ENCODE results near the gene MAP1B.
A peak's percentile ranks its signal among the peaks of the same experiment; 100 is the strongest.

MAP1B gene

GRCh38 chr5:72134226-72134899, 27.1 kb downstream of the MAP1B start:
- DNase-seq, result peak in 1 of 2 experiments; percentile 2

- no peak for DNase-seq
Measured at GRCh38 chr5:72137826-72138409, 30.6 kb downstream of the MAP1B start.

- DNase-seq, result no peak
Measured at GRCh38 chr5:72138943-72139521, 31.8 kb downstream of the MAP1B start.

- DNase-seq, result no peak
Measured at GRCh38 chr5:72140711-72141110, 33.4 kb downstream of the MAP1B start.

- no peak for DNase-seq
Measured at GRCh38 chr5:72141440-72142355, 34.4 kb downstream of the MAP1B start.

- no peak for DNase-seq
Measured at GRCh38 chr5:72144762-72145161, 37.5 kb downstream of the MAP1B start.

GRCh38 chr5:72145348-72145747, 38.1 kb downstream of the MAP1B start:
- DNase-seq, result no peak

- no peak for DNase-seq
Measured at GRCh38 chr5:72146056-72146455, 38.8 kb downstream of the MAP1B start.

- no peak for DNase-seq
Measured at GRCh38 chr5:72147569-72147968, 40.3 kb downstream of the MAP1B start.

GRCh38 chr5:72149742-72150141, 42.5 kb downstream of the MAP1B start:
- no peak for DNase-seq

- no peak for DNase-seq
Measured at GRCh38 chr5:72151169-72151568, 43.9 kb downstream of the MAP1B start.

GRCh38 chr5:72151646-72152045, 44.4 kb downstream of the MAP1B start:
- DNase-seq, result no peak

- DNase-seq, result no peak
Measured at GRCh38 chr5:72152545-72152944, 45.3 kb downstream of the MAP1B start.

- DNase-seq, result no peak
Measured at GRCh38 chr5:72153551-72153950, 46.3 kb downstream of the MAP1B start.

GRCh38 chr5:72154076-72154756, 46.9 kb downstream of the MAP1B start:
- DNase-seq, result peak in 1 of 2 experiments; percentile 16

- no peak for DNase-seq
Measured at GRCh38 chr5:72156946-72157624, 49.8 kb downstream of the MAP1B start.

GRCh38 chr5:72157625-72157962, 50.3 kb downstream of the MAP1B start:
- no peak for DNase-seq

- DNase-seq, result peak in 1 of 2 experiments; percentile 13
Measured at GRCh38 chr5:72159501-72159911, 52.2 kb downstream of the MAP1B start.

- peak in 1 of 2 experiments; percentile 22 for DNase-seq
Measured at GRCh38 chr5:72160329-72160728, 53.1 kb downstream of the MAP1B start.

- DNase-seq, result no peak
Measured at GRCh38 chr5:72160959-72161358, 53.7 kb downstream of the MAP1B start.

- DNase-seq, result no peak
Measured at GRCh38 chr5:72161951-72162350, 54.7 kb downstream of the MAP1B start.

- DNase-seq, result no peak
Measured at GRCh38 chr5:72163349-72163983, 56.2 kb downstream of the MAP1B start.

Data from NCI-H2081 (cell line).